HG02610 (cell line): ENCODE data around the gene CHST12.
"Not testable (repeated sequence)": the region's sequence is repeated elsewhere in the genome, so short reads cannot be mapped to it uniquely, and the experiment has no call there.

Source experiments
- ATAC-seq: cut with Tn5 transposase; IDR thresholded peaks from one replicate; pipeline ENCODE4 v1.9.1; 2021; ENCODE audit warnings: mild to moderate bottlenecking, moderate library complexity; ENCODE audit not compliant: unreplicated experiment

The CHST12 gene

DNA sequence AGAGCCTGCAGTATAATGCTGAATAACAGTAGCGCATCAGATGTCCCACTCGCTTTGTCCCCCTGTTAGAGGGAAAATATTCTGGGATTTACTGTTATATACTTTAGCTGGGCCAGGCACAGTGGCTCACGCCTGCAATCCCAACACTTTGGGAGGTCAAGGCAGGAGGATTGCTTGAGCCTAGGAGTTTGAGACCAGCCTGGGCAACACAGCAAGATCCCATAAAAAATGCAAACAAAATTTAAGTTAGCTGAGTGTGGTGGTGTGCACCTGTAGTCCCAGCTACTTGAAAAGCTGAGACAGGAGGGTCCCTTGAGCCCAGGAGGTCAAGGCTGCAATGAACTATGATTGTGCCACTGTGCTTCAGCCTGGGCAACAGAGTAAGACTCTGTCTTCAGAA lies 50.4 kb downstream of the CHST12 start:
- not testable (repeated sequence) for ATAC-seq

GRCh38 chr7:2459674-2460073 lies 56.3 kb downstream of the CHST12 start:
- ATAC-seq, result no peak

- ATAC-seq, result no peak
These were observed 56.8 kb downstream of the CHST12 start for GRCh38 chr7:2460188-2460587.

DNA sequence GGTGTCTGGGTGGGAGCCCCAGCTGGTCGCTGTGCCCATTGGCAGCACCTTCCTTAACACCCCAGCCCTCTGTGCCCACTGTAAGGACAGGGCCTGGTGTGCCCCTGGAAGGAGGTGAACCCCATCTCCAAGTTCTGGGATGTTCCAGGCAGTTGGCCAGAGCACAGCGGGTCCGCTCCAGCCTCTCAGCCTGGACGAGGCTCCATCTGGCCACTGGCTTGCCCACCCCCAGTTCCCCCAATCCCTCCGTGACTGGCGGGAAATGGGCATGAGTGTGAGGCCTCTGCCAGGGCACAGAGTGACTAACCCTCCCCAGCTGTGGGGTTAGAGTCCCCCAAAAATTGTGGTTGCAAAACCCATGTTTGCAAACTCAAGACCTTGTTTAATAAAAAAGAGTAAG lies 57.2 kb downstream of the CHST12 start:
- ATAC-seq, result no peak

DNA sequence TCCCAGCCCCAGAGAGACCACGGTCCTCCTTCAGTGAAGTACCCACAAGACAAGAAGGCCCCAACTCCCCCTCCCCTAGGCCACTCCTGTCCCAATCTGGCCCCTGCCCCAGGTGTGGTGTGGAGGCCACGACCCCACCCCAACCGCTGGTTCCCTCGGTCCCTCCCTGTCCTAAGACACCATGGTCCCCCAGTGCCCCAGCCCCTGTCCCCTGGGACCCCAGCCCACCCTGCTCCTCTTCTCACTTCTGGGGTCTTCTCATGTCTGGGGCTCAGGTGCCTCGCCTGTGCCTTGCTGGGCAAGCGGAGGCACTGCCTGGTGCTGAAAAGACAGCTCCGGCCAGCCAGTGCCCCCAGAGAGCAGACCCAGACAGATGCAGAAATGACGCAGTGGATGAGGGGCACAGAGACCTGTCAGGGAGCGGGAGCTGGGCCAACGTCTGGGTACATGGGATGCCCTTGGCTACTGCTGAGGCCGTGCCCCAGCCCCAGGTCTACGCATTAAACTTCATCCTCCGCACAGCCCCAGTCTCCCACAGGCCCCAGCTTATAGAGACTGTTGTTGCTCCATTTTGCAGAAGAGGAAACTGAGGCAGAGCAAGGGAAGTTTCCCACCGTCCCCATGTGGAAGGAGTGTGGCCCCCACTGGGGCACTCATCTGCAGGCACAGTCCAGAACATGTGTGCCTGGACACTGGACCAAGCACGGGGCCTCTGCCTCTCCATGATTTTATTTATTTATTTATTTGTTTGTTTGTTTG lies 58.0 kb downstream of the CHST12 start:
- ATAC-seq, result no peak

DNA sequence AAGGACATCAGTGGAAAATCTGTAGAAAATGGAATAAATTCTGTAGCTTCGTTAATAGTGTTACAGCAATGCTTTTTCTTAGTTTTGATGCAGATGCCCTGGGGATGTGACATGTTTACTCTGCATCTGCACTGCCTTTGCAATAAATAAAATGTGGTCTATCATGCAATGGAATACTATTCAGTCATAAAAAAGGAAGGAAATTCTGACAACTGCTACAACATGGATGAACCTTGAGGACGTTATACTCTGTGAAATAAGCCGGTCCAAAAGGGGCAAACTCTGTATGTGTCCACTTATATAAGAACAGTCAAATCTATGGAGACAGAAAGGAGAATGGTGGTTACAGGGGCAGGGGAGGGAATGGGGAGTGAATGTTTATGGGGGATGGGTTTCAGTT lies 59.3 kb downstream of the CHST12 start:
- no peak for ATAC-seq

GRCh38 chr7:2465928-2466327 lies 62.5 kb downstream of the CHST12 start:
- ATAC-seq, result no peak

GRCh38 chr7:2466675-2467074 lies 63.3 kb downstream of the CHST12 start:
- no peak for ATAC-seq

DNA sequence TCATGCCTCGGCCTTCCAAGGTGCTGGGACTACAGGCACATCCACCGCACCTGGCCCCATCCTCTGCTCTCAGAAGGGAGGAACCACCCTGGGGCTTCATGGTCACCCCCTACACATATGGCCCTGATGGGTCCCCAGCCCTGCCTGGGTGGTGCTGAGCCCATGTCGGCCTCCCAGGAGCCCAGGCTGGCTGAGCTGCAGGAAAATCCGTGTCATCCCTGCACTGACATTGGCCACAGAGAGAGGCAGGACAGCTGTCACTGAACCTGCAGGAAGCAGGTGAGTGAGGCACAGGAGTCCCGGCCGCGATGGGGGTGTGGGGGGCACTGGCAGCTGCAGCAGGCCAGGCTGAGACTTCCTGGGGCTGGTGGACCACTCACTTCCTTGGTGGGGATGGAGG lies 64.8 kb downstream of the CHST12 start:
- no peak for ATAC-seq

DNA sequence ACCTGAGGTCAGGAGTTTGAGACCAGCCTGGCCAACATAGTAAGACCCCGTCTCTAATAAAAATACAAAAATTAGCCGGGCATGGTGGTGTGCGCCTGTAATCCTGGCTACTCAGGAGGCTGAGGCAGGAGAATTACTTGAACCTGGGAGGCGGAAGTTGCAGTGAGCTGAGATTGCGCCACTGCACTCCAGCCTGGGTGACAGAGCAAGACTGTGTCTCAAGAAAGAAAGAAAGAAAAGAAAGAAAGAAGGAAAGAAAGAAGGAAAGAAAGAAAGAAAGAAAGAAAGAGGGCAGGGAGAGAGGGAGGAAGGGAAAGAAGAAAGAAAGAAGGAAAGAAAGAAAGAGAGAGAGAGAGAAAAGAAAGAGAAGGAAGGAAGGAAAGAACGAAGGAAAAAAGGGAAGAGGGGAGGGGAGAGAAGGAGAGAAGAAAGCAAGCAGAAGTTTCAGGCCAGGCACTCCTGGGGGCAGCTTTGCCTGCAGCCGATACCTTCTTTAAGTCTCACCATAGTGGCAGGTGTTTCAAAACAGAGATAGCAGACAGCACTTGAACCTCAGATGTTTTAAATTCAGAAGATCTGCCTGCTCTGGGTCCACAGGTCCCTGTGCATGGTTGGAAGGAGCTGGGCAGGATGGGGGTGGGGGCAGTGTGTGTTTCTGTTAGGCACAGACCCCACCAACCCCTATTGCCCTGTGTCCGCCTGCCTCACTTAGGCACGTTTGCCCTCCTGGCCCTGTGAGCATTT lies 66.2 kb downstream of the CHST12 start:
- not testable (repeated sequence) for ATAC-seq

- ATAC-seq, result no peak
These were observed 67.0 kb downstream of the CHST12 start for GRCh38 chr7:2470204-2471021.

- no peak for ATAC-seq
These were observed 67.6 kb downstream of the CHST12 start for GRCh38 chr7:2471022-2471329.

GRCh38 chr7:2471396-2471795 lies 68.0 kb downstream of the CHST12 start:
- no peak for ATAC-seq

DNA sequence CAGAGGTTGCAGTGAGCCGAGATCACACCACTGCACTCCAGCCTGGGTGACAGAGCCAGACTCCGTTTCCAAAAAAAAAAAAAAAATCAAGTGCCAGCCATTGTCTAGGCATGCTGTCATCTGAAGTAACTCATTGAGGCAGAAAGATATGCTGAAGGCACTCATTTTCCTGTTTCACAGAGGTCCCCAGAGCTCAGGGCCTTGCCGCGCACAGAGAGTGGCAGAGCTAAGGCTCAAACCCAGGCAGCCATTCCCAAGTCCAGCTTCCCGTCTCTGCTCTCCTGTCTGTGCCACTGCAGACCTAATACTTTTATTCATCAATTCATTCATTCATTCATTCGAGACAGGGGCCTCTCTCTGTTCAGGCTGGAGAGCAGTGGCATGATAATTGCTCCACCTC lies 69.3 kb downstream of the CHST12 start:
- ATAC-seq, result no peak

DNA sequence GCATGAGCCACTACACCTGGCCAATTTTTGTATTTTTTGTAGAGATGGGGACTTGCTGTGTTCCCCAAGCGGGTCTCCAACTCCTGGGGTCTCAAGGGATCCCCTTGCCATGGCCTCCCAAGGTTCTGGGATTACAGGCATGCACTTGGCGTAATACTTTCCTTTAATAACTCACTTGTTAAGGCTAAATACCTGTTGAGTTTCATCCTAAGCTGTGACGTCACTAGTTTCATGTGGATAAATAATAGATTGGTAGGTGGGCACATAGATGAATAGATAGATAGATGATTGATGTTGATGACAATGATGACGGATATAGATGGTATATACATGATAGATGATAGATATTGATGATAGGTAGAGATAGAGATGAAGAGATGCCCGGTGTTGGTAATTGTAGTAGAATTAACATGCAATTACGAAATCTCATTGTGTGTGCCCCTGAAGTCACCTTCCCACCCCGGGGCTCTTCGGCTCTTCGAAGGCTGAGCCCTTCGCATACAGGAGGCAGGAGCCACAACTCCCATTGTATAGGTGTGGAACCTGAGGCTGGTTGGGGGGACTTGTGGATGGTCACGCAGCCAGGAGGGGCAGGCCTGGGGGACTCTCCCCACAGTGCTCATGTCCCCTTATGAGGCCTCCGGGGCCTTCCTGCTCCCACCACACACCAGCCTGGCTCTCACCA lies 70.2 kb downstream of the CHST12 start:
- ATAC-seq, result no peak

DNA sequence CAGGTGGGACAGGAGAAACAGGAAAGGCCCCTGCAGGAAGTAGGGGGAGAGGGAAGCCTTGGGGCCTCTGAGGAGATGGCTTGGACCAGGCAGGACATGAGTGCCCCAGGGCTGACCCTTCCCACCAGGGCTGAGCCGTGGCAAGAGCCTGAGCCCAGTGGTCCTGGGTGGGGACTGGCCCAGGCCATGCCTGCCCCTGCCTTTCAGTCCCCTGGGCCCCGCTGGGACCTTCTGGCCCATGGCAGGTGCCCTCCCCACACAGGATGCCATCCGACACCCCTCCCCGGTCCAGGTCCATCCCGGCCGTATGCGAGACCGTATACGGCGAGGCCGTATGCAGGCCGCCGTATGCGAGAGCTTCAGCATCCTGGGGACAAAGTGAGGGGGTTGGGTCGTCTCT lies 70.8 kb downstream of the CHST12 start:
- no peak for ATAC-seq

DNA sequence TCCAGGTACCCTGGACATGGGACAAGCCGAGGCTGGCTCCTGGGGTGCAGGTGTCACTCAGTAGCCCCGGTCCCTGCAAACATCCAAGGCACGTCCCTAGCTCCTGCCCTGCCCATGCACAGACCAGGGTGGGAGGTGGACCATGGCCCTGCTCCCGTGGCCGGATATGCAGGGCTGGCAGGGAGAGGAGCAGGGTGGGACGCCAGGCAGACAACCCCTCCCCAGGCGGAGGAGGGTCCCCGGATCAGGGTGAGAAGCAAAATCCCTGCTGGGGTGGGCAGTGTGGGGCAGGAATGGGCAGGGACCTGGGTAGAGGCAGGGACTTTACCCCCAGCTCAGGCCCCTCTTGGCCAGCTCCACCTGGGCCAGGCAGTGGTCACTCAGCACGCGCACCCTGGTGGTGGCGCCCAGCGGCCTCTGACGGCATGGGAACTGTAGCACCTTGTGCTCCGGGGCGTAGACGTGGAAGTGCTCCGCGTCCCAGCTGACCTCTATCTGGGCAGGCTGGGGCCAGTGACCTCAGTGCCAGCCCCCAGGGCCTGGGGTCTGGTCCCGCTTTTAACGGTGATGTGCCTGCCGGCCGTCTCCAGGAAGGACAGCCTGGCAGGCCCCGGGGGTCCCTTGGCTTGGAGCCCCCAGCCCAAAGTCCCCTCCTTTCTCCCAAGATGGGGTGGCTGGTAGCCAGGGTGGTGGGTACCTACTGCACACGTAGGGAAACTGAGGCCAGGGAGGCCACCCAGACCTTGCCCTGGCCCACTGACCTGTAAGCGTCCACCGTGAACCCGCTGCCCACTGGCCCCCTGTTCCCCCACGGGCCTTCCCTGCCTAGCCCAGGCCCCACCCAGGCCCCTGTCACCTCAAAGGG lies 71.6 kb downstream of the CHST12 start:
- ATAC-seq, result no peak

DNA sequence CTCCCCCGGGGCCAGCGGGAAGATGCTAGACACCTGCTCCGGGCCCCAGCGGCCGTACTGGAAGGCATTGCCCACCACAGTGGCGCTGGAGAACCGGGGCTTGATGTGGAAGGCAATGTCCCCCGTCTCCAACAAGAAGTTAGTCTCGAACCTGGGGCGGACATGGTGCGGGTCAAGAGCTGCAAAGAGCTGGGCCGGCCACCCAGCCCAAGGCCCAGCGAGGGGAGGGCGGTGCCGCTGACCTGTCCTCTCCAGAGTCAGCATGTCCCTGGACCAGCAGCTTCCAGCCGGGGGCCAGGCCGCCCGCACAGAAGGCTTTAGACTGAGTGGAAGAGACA lies 72.2 kb downstream of the CHST12 start:
- no peak for ATAC-seq

- ATAC-seq, result no peak
These were observed 72.9 kb downstream of the CHST12 start, which contains the start of gene GRIFIN for GRCh38 chr7:2476298-2476697. Gene GRIFIN (minus strand): TSS chr7:2476398. CDS start chr7:2476383, 15 bp downstream.

- ATAC-seq, result no peak
These were observed 73.5 kb downstream of the CHST12 start for GRCh38 chr7:2476776-2477446.
